ENCODE measurements around the gene TADA2B.
"Not testable (repeated sequence)": the region's sequence is repeated elsewhere in the genome, so short reads cannot be mapped to it uniquely, and the experiment has no call there.

DNA sequence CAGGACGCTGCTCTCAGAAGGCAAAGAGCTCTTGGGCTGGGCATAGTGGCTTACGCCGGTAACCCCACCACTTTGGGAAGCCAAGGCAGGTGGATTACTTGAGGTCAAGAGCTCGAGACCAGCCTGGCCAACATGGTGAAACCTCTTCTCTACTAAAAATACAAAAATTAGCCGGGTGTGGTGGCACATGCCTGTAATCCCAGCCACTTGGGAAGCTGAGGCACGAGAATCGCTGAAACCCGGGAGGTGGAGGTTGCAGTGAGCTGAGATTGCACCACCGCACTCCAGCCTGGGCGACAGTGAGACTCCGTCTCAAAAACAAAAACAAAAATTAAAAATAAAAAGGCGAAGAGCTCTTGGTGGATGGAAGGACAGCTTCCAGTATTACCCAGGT, 59.3 kb downstream of the TADA2B start:
- TF ChIP-seq, protein P1, sequence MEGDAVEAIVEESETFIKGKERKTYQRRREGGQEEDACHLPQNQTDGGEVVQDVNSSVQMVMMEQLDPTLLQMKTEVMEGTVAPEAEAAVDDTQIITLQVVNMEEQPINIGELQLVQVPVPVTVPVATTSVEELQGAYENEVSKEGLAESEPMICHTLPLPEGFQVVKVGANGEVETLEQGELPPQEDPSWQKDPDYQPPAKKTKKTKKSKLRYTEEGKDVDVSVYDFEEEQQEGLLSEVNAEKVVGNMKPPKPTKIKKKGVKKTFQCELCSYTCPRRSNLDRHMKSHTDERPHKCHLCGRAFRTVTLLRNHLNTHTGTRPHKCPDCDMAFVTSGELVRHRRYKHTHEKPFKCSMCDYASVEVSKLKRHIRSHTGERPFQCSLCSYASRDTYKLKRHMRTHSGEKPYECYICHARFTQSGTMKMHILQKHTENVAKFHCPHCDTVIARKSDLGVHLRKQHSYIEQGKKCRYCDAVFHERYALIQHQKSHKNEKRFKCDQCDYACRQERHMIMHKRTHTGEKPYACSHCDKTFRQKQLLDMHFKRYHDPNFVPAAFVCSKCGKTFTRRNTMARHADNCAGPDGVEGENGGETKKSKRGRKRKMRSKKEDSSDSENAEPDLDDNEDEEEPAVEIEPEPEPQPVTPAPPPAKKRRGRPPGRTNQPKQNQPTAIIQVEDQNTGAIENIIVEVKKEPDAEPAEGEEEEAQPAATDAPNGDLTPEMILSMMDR (conservative IDR thresholded peaks at IDR 0.05; ENCODE audit: low read depth, low read length), result not testable (repeated sequence)
- not testable (repeated sequence) for TF ChIP-seq RAD21 (IDR thresholded peaks at IDR 0.05; ENCODE audit: low read length); POLR2A (IDR thresholded peaks at IDR 0.05; ENCODE audit: low read depth, low read length); RFX5 (IDR thresholded peaks at IDR 0.05; ENCODE audit: low read depth, low read length); SMC3 (IDR thresholded peaks at IDR 0.05; ENCODE audit: low read depth, low read length); CEBPB (IDR thresholded peaks at IDR 0.05; ENCODE audit: low read depth, low read length); MXI1 (IDR thresholded peaks at IDR 0.05; ENCODE audit: borderline replicate concordance, low read depth, low read length); MAFK (IDR thresholded peaks at IDR 0.05; ENCODE audit: low read depth, low read length); FOS (IDR thresholded peaks at IDR 0.05; ENCODE audit: low read depth, low read length); BHLHE40 (IDR thresholded peaks at IDR 0.05; ENCODE audit: low read depth, low read length); NFE2L2 (IDR thresholded peaks at IDR 0.05; ENCODE audit: low read depth, low read length); MAZ (IDR thresholded peaks at IDR 0.05; ENCODE audit: borderline replicate concordance, low read depth, low read length)
- TF ChIP-seq, protein P2, sequence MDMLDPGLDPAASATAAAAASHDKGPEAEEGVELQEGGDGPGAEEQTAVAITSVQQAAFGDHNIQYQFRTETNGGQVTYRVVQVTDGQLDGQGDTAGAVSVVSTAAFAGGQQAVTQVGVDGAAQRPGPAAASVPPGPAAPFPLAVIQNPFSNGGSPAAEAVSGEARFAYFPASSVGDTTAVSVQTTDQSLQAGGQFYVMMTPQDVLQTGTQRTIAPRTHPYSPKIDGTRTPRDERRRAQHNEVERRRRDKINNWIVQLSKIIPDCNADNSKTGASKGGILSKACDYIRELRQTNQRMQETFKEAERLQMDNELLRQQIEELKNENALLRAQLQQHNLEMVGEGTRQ (IDR thresholded peaks at IDR 0.05; ENCODE audit: low read depth, low read length), result not testable (repeated sequence)
- TF ChIP-seq, protein P3, sequence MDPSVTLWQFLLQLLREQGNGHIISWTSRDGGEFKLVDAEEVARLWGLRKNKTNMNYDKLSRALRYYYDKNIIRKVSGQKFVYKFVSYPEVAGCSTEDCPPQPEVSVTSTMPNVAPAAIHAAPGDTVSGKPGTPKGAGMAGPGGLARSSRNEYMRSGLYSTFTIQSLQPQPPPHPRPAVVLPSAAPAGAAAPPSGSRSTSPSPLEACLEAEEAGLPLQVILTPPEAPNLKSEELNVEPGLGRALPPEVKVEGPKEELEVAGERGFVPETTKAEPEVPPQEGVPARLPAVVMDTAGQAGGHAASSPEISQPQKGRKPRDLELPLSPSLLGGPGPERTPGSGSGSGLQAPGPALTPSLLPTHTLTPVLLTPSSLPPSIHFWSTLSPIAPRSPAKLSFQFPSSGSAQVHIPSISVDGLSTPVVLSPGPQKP (IDR thresholded peaks at IDR 0.05; ENCODE audit: borderline replicate concordance, low read depth, low read length), result not testable (repeated sequence)

Measured in IMR-90 (cell line).